Gastrocnemius medialis (tissue), 4 donors: Measurements from ENCODE around the gene TMEM126B.
"Not testable (repeated sequence)": the region's sequence is repeated elsewhere in the genome, so short reads cannot be mapped to it uniquely, and the experiment has no call there.

Experiments used
- POLR2A ChIP-seq, 2 donors: fragments of 450-650 bp; IDR thresholded peaks; one replicate each; pipeline ENCODE4 v1.6.1; 2017; ENCODE audit warnings: antibody characterized with exemption in 2 of 2, mild to moderate bottlenecking in 2 of 2, moderate library complexity in 2 of 2
- TF ChIP-seq, protein P1 (sequence below), 5 experiments: fragments of 450-650 bp in 3 of 5; fragments of 200-600 bp in 2 of 5; sonication (generic) in 2 of 5; IDR thresholded peaks in 4 of 5; conservative IDR thresholded peaks in 1 of 5; 1 replicate in 4 of 5; 2 replicates in 1 of 5; pipeline ENCODE4 v1.5.1; 2016 to 2019; ENCODE audit warnings: antibody characterized with exemption in 5 of 5, mild to moderate bottlenecking in 3 of 5, moderate library complexity in 3 of 5

GRCh38 chr11:85609286-85609685 lies 19.1 kb upstream of the TMEM126B start:
- TF ChIP-seq, protein P1, sequence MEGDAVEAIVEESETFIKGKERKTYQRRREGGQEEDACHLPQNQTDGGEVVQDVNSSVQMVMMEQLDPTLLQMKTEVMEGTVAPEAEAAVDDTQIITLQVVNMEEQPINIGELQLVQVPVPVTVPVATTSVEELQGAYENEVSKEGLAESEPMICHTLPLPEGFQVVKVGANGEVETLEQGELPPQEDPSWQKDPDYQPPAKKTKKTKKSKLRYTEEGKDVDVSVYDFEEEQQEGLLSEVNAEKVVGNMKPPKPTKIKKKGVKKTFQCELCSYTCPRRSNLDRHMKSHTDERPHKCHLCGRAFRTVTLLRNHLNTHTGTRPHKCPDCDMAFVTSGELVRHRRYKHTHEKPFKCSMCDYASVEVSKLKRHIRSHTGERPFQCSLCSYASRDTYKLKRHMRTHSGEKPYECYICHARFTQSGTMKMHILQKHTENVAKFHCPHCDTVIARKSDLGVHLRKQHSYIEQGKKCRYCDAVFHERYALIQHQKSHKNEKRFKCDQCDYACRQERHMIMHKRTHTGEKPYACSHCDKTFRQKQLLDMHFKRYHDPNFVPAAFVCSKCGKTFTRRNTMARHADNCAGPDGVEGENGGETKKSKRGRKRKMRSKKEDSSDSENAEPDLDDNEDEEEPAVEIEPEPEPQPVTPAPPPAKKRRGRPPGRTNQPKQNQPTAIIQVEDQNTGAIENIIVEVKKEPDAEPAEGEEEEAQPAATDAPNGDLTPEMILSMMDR (IDR thresholded peaks at IDR 0.05 in 4 of 5, conservative IDR thresholded peaks at IDR 0.05 in 1 of 5), result not testable (repeated sequence)
- not testable (repeated sequence) for TF ChIP-seq POLR2A (IDR thresholded peaks at IDR 0.05)
